HUDEP-2 (cell line): ENCODE measurements around the gene LRIT2.
"Not testable (repeated sequence)": the region's sequence is repeated elsewhere in the genome, so short reads cannot be mapped to it uniquely, and the experiment has no call there.

Experiments
- DNase-seq, 76 experiments: peaks; one replicate each; lab custom pipeline; 2025; ENCODE audit not compliant: unreplicated experiment in 76 of 76; lab: John Stamatoyannopoulos, UW

Gene LRIT2

GRCh38 chr10:84188815-84189214 lies 36.5 kb downstream of the LRIT2 start:
- peak in 52 of 76 experiments; percentile 7 to 76 (median 40) for DNase-seq

DNA sequence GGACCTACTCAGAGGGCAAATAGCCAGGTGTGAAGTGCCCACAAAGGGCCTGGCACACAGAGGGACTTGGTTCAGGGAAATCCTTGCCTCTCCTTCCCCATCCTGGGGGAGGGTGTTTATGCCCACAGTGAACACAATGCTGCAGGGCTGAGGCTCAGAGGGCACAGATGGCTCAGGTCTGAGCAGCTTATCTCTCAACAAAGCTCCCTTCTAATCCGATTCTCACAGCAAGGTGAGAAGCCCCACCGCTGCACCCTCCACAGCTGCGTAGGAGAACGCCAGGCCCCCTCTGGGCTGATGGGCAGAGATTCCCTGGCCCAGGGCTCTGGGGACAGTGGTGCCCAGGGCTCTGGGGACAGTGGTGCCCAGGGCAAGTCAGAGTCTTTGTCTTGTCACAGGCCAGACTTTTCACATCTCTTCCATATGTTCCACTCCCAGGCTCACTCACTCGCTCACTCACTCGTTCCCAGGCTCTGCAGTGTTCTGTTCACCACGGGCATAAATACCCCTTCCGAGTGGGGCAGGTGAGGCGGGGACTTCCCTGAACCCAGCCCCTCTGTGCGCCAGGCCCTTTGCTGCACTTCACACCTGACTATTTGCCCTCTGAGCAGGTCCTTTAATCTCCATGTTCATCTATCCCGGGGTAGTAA lies 39.7 kb downstream of the LRIT2 start:
- no peak for DNase-seq

GRCh38 chr10:84184517-84184916 lies 40.8 kb downstream of the LRIT2 start:
- DNase-seq: peak in 4 of 76 experiments; percentile 15 to 16 (median 16)

DNA sequence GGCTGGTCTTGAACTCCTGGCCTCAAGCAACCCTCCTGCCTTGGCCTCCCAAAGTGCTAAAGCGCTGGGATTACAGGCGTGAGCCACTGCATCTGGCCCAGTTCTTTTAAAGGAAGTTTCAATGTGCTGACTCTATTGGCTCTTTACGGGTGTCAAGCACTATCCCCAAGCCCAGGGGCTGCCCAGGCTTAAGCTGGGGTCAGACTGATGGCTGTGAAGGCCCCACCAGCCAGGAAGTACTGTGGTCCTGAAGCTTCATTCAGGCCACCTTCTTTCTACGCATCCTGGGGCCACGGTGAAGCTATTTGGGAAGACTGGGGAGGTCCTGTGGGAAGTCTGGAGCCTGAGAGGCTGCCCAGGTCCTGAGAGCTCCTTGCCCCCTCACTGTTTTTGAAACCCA lies 43.7 kb downstream of the LRIT2 start:
- no peak for DNase-seq

- not testable (repeated sequence) for DNase-seq
These were observed 45.0 kb downstream of the LRIT2 start for GRCh38 chr10:84180386-84180785.

GRCh38 chr10:84179059-84179710 lies 46.2 kb downstream of the LRIT2 start:
- no peak for DNase-seq

- no peak for DNase-seq
These were observed 47.2 kb downstream of the LRIT2 start for GRCh38 chr10:84178160-84178609.

GRCh38 chr10:84177541-84178141 lies 47.7 kb downstream of the LRIT2 start:
- no peak for DNase-seq

DNA sequence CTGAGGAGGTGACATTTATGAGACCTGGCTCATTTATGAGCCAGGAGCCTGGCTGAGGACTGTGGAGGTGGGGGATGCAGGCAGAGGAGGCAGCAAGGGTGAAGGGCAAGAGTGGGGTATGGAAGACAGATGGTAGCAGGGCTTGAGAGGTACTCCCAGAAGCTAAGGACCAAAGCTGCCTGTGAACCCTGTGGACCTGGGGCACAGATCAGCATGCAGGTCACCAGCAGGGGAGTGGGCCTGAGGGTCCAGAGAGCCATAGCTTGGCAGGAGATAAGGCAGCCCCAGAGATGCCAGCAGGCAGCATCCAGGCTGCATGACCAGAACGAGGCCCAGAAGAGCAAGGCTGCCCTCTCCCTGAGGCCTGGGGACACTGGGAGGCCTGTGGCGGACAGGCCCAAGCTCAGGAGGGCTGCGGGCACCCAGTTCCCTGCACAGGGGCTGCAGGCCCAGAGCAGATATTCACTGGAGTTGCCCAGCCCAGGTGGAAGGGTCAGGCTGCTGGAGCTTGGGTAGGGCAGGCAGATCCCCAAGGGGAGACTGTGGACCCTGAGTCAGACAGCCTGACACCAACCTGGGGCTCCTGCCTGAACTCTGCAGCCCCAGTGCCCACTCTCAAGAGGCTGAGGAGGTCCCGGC lies 48.4 kb downstream of the LRIT2 start:
- DNase-seq: no peak

DNA sequence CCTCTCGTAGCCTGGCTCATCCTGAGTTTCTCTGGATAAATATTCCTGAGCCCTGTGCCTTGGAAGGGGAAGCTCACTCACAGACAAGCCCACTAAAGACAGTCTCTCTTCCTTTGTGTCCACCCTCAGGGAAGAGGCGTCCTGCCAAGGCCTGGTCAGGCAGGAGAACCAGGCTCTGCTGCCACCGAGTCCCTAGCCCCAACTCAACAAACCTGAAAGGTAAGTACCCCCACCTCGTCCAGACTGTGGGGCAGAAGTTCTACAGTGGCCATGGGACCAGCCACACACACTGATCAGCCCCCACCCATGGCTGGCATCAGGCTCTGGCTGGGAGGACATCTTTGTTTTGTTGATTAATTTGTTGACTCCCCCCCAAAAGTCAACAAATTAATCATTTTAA lies 49.0 kb downstream of the LRIT2 start:
- no peak for DNase-seq

- DNase-seq: no peak
These were observed 49.9 kb downstream of the LRIT2 start for GRCh38 chr10:84175436-84175835.

GRCh38 chr10:84173501-84173929 lies 51.8 kb downstream of the LRIT2 start, which contains the start of gene GPR15LG:
GPR15LG (plus strand) TSS chr10:84173801; CDS start chr10:84173852, 51 bp downstream.
- DNase-seq: no peak

DNA sequence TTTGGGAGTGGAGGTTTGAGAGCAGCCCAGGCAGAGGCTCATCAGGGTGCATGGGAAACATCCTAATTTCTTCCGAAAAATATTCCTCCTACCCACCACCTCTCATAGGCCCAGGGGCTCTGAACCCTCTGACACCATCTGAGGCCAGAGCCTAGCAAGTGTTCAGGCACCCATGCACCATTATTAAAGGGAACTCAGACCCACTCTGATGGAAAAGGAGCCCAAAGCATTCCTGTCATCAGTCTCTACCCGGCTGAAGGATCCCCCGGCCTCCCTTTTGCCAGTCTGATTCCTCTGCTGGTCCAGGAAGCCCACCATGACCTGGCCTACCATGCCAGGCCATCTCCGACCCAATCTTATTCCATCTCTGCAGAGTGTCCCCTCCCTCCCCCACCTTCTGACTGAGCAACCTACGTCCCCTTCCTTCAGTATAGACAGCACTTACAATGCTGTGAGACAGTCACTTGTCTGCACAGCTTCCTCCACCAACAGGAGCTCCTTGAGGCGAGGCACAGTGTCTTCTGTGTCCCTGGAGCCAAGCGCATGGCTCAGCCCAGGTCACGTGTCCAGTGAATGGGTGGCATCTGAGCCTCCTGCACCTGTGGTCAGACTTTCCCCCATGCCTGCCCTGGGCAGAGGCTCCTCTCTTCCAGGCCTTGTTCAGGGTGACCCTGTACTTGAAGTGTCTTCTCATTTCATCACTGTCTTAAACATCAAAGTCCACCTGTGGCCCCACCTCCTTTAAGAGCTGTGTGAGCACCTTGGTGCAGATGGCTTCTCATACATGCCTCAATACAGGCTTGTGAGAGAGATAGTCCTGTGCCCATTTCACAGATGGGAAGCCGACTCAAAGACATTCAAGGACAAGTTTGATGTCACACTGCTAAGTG lies 52.6 kb downstream of the LRIT2 start:
- no peak for DNase-seq

GRCh38 chr10:84171700-84172466 lies 53.5 kb downstream of the LRIT2 start:
- DNase-seq: not testable (repeated sequence)

DNA sequence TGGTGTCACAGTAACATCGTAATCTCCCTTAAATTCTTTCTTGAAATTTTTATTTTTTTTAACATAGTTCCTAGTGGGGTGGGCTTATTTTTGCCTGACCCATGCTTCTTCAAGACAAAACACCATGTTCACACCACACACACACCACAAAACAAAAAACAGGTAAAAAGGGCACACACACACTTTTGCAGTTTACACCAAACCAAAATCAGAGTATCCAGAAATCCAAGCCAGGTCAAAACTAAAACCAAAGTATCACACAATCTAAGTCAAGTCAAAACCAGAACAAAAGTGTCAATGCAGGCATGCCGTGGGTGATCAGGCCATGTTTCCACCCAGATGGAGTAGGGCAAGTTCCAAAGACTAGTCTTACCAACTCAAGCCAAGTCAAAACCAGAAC lies 54.1 kb downstream of the LRIT2 start:
- DNase-seq: not testable (repeated sequence)
